K562 (cell line): ENCODE measurements around the gene LHX3. TPM values are rescaled to one million over a fixed set of nuclear protein-coding genes. Genes with fewer than 3 reads are reported as not detected.

Experiments
- ATAC-seq: fragments of 200-7000 bp; cut with Tn5 transposase; 3 replicates; pipeline ENCODE4 v1.9.1; 2020; ENCODE audit warnings: moderate library complexity
- BruUV-seq: library from RNA; stranded (reverse); fragments of 400-500 nt; replicated peaks from 2 replicates; lab custom pipeline; 2021; lab: Mats Ljungman, UMichigan
- CTCF ChIA-PET: fragments of 300-600 bp; formaldehyde crosslinking; extraction: SDS; loops from one replicate; lab custom pipeline; 2021; ENCODE audit warnings: low intra/inter-chr PET ratio; lab: Yijun Ruan, JAX
- POLR2A ChIA-PET: fragments of 300-600, 350-650 bp; sonication (Branson Sonifier 250); formaldehyde crosslinking; extraction: SDS; loops from one replicate; lab custom pipeline; 2021; ENCODE audit warnings: antibody characterized with exemption, inconsistent platforms; lab: Yijun Ruan, JAX
- DNase-seq, 4 experiments: peaks; one replicate each; pipeline versions ENCODE4 v3.0.0 to v3.0.0-alpha.2; 2011 to 2018; ENCODE audit warnings: low spot score in 3 of 4, mixed read lengths in 3 of 4; ENCODE audit errors: extremely low read depth in 1 of 4
- FAIRE-seq: peaks from 2 replicates; lab custom pipeline; 2011; peaks lifted over from hg19 to GRCh38; lab: Jason Lieb, UNC
- H2AFZ ChIP-seq: 2 replicates; pipeline ENCODE4 v1.6.0; 2011; ENCODE audit warnings: low read depth, low read length, control low read depth, inconsistent platforms
- H3K27ac ChIP-seq: fragments of 200-600 bp; 3 replicates; pipeline ENCODE4 v1.8.0; 2011; ENCODE audit warnings: low read depth, mild to moderate bottlenecking, control low read depth, inconsistent platforms, low read length, moderate library complexity, mixed read lengths; ENCODE audit errors: extremely low read depth
- H3K27me3 ChIP-seq, 2 experiments: fragments of 300-600 bp in 1 of 2; 2 replicates in 1 of 2; 3 replicates in 1 of 2; pipeline versions ENCODE4 v1.6.0 to v1.8.0; 2011; ENCODE audit warnings: inconsistent platforms in 2 of 2, low read length in 2 of 2, mild to moderate bottlenecking in 1 of 2, mixed read lengths in 1 of 2, moderate library complexity in 1 of 2; ENCODE audit not compliant: control insufficient read depth in 2 of 2, insufficient read depth in 2 of 2
- H3K36me3 ChIP-seq: fragments of 300-600 bp; 3 replicates; pipeline ENCODE4 v1.8.0; 2011; ENCODE audit warnings: mild to moderate bottlenecking, low read length, inconsistent platforms; ENCODE audit not compliant: control insufficient read depth, insufficient read depth
- H3K4me1 ChIP-seq, 2 experiments: fragments of 200-600 bp in 1 of 2; replicated peaks in 1 of 2; 2 replicates in 1 of 2; 3 replicates in 1 of 2; pipeline versions ENCODE4 v1.5.1 to v1.8.0; 2011; ENCODE audit warnings: inconsistent platforms in 2 of 2, low read length in 2 of 2, mild to moderate bottlenecking in 1 of 2, mixed read lengths in 1 of 2, moderate library complexity in 1 of 2; ENCODE audit not compliant: control insufficient read depth in 2 of 2, insufficient read depth in 2 of 2
- H3K4me2 ChIP-seq: 2 replicates; pipeline ENCODE4 v1.6.1; 2011; ENCODE audit warnings: low read length, control low read depth, inconsistent platforms, mixed read lengths; ENCODE audit not compliant: insufficient read depth
- H3K4me3 ChIP-seq: fragments of 200-600 bp; sonication (generic), shearing (Covaris generic); 2 replicates; pipeline ENCODE4 v1.5.1; 2016; ENCODE audit warnings: control low read depth, inconsistent platforms
- H3K79me2 ChIP-seq: fragments of 200-600 bp; 3 replicates; pipeline ENCODE4 v1.8.0; 2011; ENCODE audit warnings: low read length, inconsistent platforms; ENCODE audit not compliant: control insufficient read depth, insufficient read depth
- H3K9ac ChIP-seq, 2 experiments: 2 replicates each; pipeline versions ENCODE4 v1.6.0 to v1.6.1; 2011; ENCODE audit warnings: low read depth in 2 of 2, low read length in 2 of 2, control low read depth in 1 of 2, inconsistent platforms in 1 of 2, mild to moderate bottlenecking in 1 of 2, mixed read lengths in 1 of 2; ENCODE audit not compliant: insufficient read depth in 1 of 2
- H3K9me1 ChIP-seq: one replicate; pipeline ENCODE4 v1.6.0; 2011; ENCODE audit warnings: inconsistent platforms, mild to moderate bottlenecking, low read length, moderate library complexity; ENCODE audit not compliant: control insufficient read depth, insufficient read depth
- H3K9me3 ChIP-seq: replicated peaks from 2 replicates; pipeline ENCODE4 v1.5.1; 2011; ENCODE audit warnings: low read depth, low read length, inconsistent platforms; ENCODE audit not compliant: control insufficient read depth, insufficient read depth
- H4K20me1 ChIP-seq: replicated peaks from 2 replicates; pipeline ENCODE4 v1.6.1; 2011; ENCODE audit warnings: low read length, inconsistent platforms, mixed read lengths; ENCODE audit not compliant: control insufficient read depth, insufficient read depth
- AFF1 ChIP-seq, 2 experiments: fragments of 450-650 bp; IDR thresholded peaks; 2 replicates each; pipeline ENCODE4 v1.6.1; 2018; ENCODE audit warnings: mild to moderate bottlenecking in 2 of 2, low read depth in 1 of 2; ENCODE audit not compliant: partially characterized antibody in 2 of 2
- ZNF431 ChIP-seq: sonication (generic); formaldehyde crosslinking; IDR thresholded peaks from 2 replicates; pipeline ENCODE4 v1.8.0; 2022; ENCODE audit warnings: mild to moderate bottlenecking, missing genetic modification reagents
- ZNF436 ChIP-seq: fragments of 250-450, 450-650 bp; sonication (Bioruptor Pico); formaldehyde crosslinking; IDR thresholded peaks from 2 replicates; pipeline ENCODE4 v1.7.0; 2020; ENCODE audit warnings: mild to moderate bottlenecking
- ZNF830 ChIP-seq: fragments of 250-450 bp; sonication (Bioruptor Pico); IDR thresholded peaks from 2 replicates; pipeline ENCODE4 v1.5.0; 2021; ENCODE audit warnings: mild to moderate bottlenecking
- WGBS: fragments of 100-300 bp; shearing (Covaris generic); methylation state at CpG from one replicate; pipeline ENCODE4 v1.1.6; 2016; ENCODE audit warnings: low coverage, mixed read lengths; ENCODE audit not compliant: insufficient coverage; ENCODE audit errors: missing lambda C conversion rate; 5-methylcytosine and 5-hydroxymethylcytosine counted together
- in situ Hi-C: fragments of 300-500 bp; cut with MboI; formaldehyde crosslinking; loops from 4 replicates; pipeline ENCODE4 v1.15.0; 2018; ENCODE audit warnings: inconsistent platforms, mixed read lengths
- intact Hi-C: fragments of 100-400 bp; cut with micrococcal nuclease; formaldehyde crosslinking; loops from 2 replicates; pipeline ENCODE4 v1.14.2; 2022
- polyA plus RNA-seq, 8 experiments: library from polyadenylated mRNA; depleted of rRNA in 4 of 8; stranded (reverse) in 5 of 8; unstranded in 3 of 8; fragments of >200 nt; fragmentation: Nextera tagmentation in 2 of 8; fragmentation: Illumina TruSeq in 1 of 8; extraction: Ambion mirVana in 2 of 8; extraction: Trizol in 1 of 8; gene quantifications; 2 replicates each; pipeline versions ENCODE4 v1.2.1 to v1.2.3, GENCODE V29; 2011 to 2014; ENCODE audit warnings: inconsistent platforms in 1 of 8, missing spikeins in 1 of 8
- total RNA-seq, 7 experiments: library from RNA; depleted of rRNA in 6 of 7; stranded (reverse); fragments of >200 nt in 6 of 7; fragmentation: Illumina TruSeq in 2 of 7; extraction: Trizol in 2 of 7; gene quantifications; 2 replicates each; pipeline versions ENCODE4 v1.2.1 to v1.2.3, GENCODE V29; 2011 to 2021; ENCODE audit warnings: low replicate concordance in 1 of 7

LHX3 gene
- total and polyA plus RNA-seq, 9 of the 15 experiments (the other 6 are each of a cell fraction or from before 2014, with no cell fraction given) = 0.09 TPM; not detected in 8

- TF ChIP-seq AFF1 (IDR thresholded peaks at IDR 0.05; ENCODE audit: low read depth in 1 of 2, partially characterized antibody in 2 of 2) (no peak), ZNF830 (CRISPR knock-in tag) (no peak)
Observed at GRCh38 chr9:136252846-136253245, 47.9 kb upstream of the LHX3 start (continued).

GRCh38 chr9:136252281-136252680 lies 47.4 kb upstream of the LHX3 start:
- Histone ChIP-seq H3K4me2 (no peak overlapping the region), H3K4me1 (peaks cover 0 to 80% of the 10 kb centered on the region in 2 experiments; a peak in 3 of 5 replicates), H3K36me3 (no peaks in the 10 kb centered on the region), H2AFZ (no peak overlapping the region), H3K4me3 (no peak overlapping the region), H3K79me2 (no peaks in the 10 kb centered on the region), H4K20me1 (0 out of 2 replicates have a peak, but pooled peaks cover 6% of the 10 kb centered on the region)
- in situ Hi-C loops (no loop called here), intact Hi-C loops (no loop called here)
- CTCF ChIA-PET = no interaction called here
- no peak for ATAC-seq
- TF ChIP-seq ZNF431 (no peak), ZNF436 (CRISPR knock-in tag) (no peak)
- TF ChIP-seq, all 486 proteins: peak for 0
- DNase-seq (no peak), FAIRE-seq (no peak)
- H3K27me3 ChIP-seq = peaks cover 17 to 64% of the 10 kb centered on the region in 2 experiments; a peak in 4 of 5 replicates
- POLR2A ChIA-PET = no interaction called here
- 50% methylated on average over 10 of the region's 29 CpGs for WGBS
- no peak overlapping the region for H3K27ac ChIP-seq
- no peak overlapping the region for H3K9ac ChIP-seq
- no TSS peak for BruUV-seq
- no peaks in the 10 kb centered on the region for H3K9me1 ChIP-seq
- H3K9me3 ChIP-seq = no peaks in the 10 kb centered on the region
